GM18951 (cell line): ENCODE data around the gene KIAA0232.

ENCODE experiments used
- POLR2A ChIP-seq: IDR thresholded peaks from 4 replicates; pipeline ENCODE4 v1.6.1; 2011; ENCODE audit warnings: mild to moderate bottlenecking; ENCODE audit not compliant: insufficient read length, insufficient read depth; ENCODE audit errors: extremely low read depth
- in situ Hi-C: fragments of 300-500 bp; cut with MboI; formaldehyde crosslinking; loops from one replicate; pipeline ENCODE4 v1.12.0; 2022; ENCODE audit warnings: low sequenced_read_pairs, mixed read lengths, inconsistent platforms; ENCODE audit not compliant: unreplicated experiment

The KIAA0232 gene

DNA sequence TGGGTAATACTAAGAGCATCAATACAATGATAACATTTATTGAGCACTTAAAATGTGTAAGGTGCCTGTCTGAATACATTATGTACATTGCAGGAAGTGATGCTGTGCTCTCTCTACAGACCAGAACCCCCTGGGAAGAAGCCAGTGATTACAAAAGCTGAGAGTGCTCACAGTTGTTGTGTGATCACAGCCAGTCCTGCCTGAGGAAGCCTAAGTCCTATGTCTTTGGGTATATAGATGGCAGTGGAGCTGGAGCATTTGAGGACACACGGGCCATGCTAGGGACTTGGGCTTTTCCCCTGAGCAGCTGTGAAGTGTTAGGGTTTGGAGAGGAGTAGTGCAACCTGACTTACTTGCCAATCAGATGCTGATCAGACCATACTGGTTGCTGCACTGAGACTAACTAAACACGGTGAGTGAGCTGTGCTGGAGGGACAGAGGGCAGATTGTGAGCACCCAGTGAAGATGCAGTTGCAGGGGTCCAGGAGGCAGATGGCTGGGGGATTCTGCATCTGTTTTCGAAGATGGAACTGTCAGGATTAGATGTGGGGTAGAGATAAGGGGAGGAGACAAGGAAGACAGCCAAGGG lies 66.3 kb downstream of the KIAA0232 start:
- in situ Hi-C loops, result no loop called here

DNA sequence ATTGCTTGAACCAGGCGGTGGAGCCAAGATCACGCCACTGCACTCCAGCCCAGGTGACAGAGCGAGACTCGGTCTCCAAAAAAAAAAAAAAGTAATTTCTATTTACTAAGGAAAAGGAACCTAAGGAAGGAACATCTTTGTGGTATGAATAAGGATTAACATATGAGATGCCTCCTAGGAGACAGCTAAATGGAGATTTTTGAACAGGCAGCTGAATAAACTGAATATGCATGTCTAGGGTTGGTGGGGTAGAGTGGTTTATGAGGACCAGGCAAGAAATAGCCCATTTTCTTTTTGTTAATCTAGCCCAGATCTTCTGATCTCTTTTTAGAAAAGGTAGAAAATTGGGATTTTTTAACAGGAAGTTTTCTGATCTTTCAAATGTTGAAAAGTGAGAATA lies 67.2 kb downstream of the KIAA0232 start:
- in situ Hi-C loops, result no loop called here
- no peak for TF ChIP-seq POLR2A

More for the DNA sequence above, 66.3 kb downstream of the KIAA0232 start:
- TF ChIP-seq POLR2A, result no peak

GRCh38 chr4:6851431-6851830 lies 68.9 kb downstream of the KIAA0232 start:
- in situ Hi-C loops, result no loop called here
- TF ChIP-seq POLR2A, result no peak

DNA sequence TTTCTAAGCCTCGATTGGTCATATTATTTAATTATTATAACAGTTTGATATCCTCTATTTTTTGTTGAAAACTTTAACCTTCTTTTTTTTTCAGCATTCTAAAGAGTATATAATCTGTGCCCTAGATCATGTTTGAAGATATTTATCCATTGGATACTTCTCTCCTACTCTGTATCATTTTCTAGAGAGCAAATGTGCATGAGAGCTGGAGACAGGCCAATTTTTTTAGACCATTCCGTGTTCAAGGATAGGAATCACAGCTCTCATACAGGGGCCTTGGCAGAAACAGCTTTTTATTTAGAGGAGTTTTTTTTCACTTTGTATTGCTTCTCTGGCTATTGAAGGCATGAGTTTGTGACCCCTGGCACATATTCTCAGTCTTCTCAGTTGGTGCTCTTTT lies 69.4 kb downstream of the KIAA0232 start:
- in situ Hi-C loops, result no loop called here
- TF ChIP-seq POLR2A, result no peak

- in situ Hi-C loops, result no loop called here
- no peak for TF ChIP-seq POLR2A
These were observed 70.1 kb downstream of the KIAA0232 start for GRCh38 chr4:6852582-6852981.

DNA sequence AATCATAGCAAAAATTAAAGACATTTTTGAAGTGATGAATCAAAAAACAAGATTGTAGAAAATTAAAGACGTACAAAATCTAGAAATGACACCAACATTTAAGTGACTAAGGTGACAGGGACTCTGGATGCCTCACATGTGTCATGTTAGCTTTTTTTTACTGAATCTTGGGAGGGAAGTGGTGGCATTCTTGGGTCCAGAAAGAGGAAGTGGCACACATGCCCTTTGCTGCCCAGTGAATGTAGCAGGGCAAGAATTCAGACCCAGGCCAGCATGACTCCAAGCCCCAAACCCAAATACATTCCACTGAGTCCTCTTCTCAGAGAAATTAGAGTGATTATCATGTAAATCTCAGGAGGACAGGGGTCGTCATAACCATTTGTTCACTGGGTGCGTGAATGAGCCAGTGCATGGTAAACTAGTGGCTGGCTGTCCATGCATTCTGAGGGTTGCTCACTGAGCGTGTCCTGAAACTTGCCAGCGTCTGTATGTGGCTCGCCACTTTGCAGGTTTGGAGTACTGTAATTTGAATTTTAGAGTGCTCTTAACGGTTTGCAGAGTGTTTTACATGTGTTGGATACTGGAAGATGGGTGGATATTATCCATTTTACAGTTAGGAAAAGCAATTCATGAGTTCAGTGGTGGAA lies 71.7 kb downstream of the KIAA0232 start:
- in situ Hi-C loops, result no loop called here
- TF ChIP-seq POLR2A, result no peak

DNA sequence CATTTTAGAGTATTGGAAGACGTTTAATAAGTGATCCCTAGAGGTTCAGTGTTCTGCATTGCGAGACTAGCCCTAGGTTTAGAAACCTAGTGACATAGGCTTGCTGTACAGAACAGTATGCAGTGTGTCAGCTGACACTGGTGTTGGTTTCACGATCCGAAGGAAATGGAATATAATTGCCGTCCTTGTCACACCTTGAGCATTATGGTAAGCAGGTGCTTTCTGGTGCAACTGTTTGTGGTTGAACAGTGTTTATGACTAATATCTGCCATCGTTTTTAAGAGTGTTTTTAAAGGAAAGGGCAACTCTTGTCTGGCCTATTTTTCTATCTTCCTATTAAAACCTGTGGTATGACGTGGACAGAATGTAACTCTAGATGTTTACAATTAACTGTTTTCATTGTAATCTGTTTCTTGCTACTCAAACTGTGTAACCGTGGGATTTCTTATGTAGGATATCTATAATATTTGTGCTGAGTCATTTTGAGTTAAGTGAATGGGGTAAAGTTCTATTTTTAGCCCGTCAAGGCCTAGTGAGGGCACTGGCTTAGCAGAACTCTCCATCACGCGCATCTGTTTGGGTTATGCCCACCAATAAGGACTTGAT lies 73.3 kb downstream of the KIAA0232 start:
- in situ Hi-C loops, result no loop called here
- TF ChIP-seq POLR2A, result no peak

- TF ChIP-seq POLR2A, result no peak
- in situ Hi-C loops, result no loop called here
These were observed 73.9 kb downstream of the KIAA0232 start for GRCh38 chr4:6856391-6856790.

DNA sequence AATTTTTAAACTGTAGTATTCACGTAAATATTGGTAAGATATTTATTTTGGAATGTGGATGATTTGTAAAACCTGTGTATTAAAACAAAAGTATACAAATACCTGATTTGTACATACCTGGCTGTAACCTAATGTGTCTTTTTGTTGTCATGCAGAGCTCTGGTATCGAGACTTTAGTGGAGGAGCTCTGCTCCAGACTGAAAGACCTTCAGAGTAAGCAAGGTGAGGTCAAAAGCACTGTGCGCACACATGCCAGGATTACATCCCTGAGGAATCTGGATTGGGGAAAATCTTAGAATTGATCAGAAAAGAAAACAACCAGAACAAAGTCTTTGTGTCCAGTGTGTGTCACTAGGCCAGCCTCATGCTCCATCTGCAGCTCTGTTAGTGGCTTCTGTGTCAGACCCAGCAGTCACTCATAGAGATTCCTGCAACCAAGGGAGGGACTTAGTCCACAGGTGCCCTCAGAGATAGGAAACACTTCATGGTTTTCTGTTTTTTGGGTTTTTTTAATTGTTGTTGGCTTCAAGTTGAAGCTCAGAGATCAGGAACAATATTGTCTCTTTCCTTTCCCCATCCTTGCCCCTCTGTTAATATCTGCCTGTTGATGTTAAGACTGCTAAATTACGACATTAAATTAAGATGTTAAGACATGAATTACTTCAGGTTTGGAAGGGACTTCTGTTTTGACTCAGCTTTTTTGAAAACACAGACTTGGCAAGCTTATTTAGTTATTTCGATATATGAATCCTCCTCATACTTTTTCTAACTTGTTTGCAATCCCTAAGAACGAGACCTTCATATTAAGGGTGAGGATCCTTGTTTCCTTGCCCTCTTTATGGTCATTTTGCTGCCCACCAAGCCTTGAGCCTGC lies 74.7 kb downstream of the KIAA0232 start:
- in situ Hi-C loops, result no loop called here
- no peak for TF ChIP-seq POLR2A

GRCh38 chr4:6858997-6859396 lies 76.5 kb downstream of the KIAA0232 start:
- no peak for TF ChIP-seq POLR2A
- in situ Hi-C loops, result no loop called here

- in situ Hi-C loops, result no loop called here
- no peak for TF ChIP-seq POLR2A
These were observed 77.0 kb downstream of the KIAA0232 start for GRCh38 chr4:6859543-6859942.

DNA sequence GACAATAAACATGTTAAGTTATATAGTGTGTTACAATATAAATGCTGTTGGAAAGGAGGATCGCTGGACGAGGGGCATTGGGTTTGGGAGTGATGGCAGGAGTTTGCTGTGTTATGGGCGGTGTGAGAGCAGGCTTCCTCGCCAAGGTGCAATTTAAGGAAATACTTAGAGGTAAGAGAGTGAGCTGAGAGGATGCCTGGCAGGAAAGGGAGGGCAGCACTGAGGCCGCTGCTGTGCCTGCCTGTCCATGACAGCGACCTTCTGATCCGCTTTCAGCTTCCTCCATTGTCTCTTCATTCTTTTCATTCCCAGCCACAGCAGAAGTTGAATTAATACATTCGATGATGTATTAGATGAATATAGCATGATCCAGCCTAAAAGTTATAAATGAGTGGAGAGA lies 85.9 kb downstream of the KIAA0232 start:
- in situ Hi-C loops, result loop anchor here (10.0 kb wide), 1 partner anchor 134 kb away; no protein-coding TSS in a partner anchor
- no peak for TF ChIP-seq POLR2A

- no peak for TF ChIP-seq POLR2A
- in situ Hi-C loops, result loop anchor here (10.0 kb wide), 1 partner anchor 135 kb away; no protein-coding TSS in a partner anchor
These were observed 87.4 kb downstream of the KIAA0232 start for GRCh38 chr4:6869944-6870343.
